Body of pancreas (tissue), 4 donors: ENCODE data around the gene MEP1A.

ENCODE experiments used
- CTCF ChIP-seq, 7 experiments: fragments of 450-650 bp in 4 of 7; fragments of 200-600 bp in 3 of 7; sonication (generic) in 3 of 7; IDR thresholded peaks; one replicate each; pipeline ENCODE4 v1.5.1; 2016 to 2019; ENCODE audit warnings: antibody characterized with exemption in 7 of 7
- POLR2A ChIP-seq, 3 donors: fragments of 450-650 bp; IDR thresholded peaks; one replicate each; pipeline ENCODE4 v1.6.1; 2016; ENCODE audit warnings: antibody characterized with exemption in 3 of 3, mild to moderate bottlenecking in 2 of 3

DNA sequence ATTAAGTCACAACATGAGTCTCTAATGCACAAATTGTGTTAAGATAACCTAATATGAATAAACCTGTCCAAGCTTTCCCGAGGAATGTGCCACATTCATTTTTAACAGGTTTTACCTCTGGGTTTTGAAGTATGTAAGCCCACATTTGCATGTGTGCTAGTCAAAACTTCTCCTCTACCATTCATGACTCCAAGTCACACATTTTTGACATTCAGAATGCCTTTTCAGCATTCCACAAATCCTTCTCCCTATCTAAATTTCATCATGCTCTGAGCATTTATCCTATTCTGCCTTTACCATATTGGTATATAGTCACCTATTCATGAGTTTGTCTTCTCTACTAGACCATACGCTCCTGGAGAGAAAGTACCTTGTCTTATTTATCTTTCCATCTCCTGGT, 72.0 kb downstream of the MEP1A start:
- TF ChIP-seq CTCF (IDR thresholded peaks at IDR 0.05) = no peak
- TF ChIP-seq POLR2A (IDR thresholded peaks at IDR 0.05) = no peak
